Uterus (tissue), 2 donors: Measurements from ENCODE around the gene ARHGEF11.

Source experiments
- CTCF ChIP-seq, 4 experiments: fragments of 200-600 bp in 2 of 4; fragments of 450-650 bp in 2 of 4; sonication (generic) in 2 of 4; IDR thresholded peaks; one replicate each; pipeline ENCODE4 v1.5.1; 2016 to 2019; ENCODE audit warnings: antibody characterized with exemption in 4 of 4, mild to moderate bottlenecking in 2 of 4, moderate library complexity in 1 of 4
- POLR2A ChIP-seq, 2 donors: fragments of 450-650 bp; IDR thresholded peaks; one replicate each; pipeline ENCODE4 v1.6.1; 2016; ENCODE audit warnings: antibody characterized with exemption in 2 of 2, mild to moderate bottlenecking in 1 of 2, moderate library complexity in 1 of 2

DNA sequence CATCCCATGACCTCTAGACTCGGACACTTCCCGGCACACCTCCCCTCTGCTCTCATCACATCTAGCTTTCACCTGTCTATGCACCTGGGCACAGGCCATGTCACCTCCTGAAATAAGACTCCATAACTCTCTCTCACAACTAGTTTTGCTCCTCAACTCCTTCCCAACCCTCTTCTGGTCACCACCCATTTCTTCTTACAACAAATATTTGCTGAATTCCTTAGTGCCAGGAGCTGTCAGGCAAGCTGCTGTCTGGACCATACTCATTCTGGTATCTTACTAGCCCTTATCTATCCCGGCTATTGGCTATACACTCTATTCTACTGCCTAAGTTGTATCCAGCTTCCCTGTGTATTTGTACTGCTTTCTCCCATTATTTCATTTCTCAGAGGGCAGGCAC lies 76.0 kb downstream of the ARHGEF11 start:
- no peak for TF ChIP-seq CTCF (IDR thresholded peaks at IDR 0.05)
- TF ChIP-seq POLR2A (IDR thresholded peaks at IDR 0.05), result no peak
